GM21786 (cell line): ENCODE data around the gene MRPL12.

ENCODE experiments used
- ATAC-seq: cut with Tn5 transposase; IDR thresholded peaks from one replicate; pipeline ENCODE4 v1.9.1; 2021; ENCODE audit not compliant: unreplicated experiment

MRPL12 gene

DNA sequence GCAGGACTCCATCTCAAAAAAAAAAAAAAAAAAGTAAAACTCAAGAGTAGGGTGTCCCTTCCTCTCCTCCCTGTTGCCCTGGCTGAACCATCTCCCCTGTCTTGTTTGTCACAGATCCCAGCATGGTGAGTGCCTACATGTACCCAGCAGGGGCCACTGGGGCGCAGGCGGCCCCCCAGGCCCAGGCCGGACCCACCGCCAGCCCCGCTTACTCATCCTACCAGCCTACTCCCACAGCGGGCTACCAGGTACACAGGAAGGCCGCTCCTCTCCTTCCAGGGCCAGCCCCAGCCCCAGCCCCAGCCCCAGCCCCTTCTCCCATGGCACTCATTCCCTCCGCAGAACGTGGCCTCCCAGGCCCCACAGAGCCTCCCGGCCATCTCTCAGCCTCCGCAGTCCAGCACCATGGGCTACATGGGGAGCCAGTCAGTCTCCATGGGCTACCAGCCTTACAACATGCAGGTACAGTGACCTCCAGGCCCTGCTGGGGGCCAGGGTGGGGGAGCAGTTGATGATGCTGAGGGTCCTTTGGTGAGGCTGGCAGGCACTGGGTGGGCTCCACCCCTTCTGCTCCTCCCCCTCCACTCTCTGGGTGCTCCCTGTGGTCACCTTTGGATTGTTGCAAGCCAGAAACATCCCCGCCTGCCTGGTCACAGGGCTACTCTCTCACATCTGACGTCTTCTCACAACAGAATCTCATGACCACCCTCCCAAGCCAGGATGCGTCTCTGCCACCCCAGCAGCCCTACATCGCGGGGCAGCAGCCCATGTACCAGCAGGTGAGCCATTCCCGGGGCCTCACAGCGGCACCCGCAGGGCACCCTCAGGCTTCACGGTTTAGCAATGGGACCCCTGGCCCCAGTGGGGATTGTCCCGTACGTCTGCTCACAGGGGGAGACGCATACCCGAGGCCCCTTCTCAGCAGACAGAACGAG, 2.5 kb upstream of the MRPL12 start:
- no peak for ATAC-seq

DNA sequence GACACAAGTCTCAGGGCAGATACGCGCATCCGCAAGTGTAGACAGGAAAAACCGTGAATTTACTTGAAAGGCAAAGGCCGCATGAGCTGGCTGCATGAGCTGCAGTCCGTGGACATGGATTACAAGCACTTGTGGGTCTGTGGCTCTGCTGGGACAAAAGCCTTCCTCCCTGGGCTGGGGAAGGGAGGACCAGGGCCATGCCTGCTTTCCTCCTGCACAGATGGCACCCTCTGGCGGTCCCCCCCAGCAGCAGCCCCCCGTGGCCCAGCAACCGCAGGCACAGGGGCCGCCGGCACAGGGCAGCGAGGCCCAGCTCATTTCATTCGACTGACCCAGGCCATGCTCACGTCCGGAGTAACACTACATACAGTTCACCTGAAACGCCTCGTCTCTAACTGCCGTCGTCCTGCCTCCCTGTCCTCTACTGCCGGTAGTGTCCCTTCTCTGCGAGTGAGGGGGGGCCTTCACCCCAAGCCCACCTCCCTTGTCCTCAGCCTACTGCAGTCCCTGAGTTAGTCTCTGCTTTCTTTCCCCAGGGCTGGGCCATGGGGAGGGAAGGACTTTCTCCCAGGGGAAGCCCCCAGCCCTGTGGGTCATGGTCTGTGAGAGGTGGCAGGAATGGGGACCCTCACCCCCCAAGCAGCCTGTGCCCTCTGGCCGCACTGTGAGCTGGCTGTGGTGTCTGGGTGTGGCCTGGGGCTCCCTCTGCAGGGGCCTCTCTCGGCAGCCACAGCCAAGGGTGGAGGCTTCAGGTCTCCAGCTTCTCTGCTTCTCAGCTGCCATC, 1.7 kb upstream of the MRPL12 start:
- no peak for ATAC-seq

DNA sequence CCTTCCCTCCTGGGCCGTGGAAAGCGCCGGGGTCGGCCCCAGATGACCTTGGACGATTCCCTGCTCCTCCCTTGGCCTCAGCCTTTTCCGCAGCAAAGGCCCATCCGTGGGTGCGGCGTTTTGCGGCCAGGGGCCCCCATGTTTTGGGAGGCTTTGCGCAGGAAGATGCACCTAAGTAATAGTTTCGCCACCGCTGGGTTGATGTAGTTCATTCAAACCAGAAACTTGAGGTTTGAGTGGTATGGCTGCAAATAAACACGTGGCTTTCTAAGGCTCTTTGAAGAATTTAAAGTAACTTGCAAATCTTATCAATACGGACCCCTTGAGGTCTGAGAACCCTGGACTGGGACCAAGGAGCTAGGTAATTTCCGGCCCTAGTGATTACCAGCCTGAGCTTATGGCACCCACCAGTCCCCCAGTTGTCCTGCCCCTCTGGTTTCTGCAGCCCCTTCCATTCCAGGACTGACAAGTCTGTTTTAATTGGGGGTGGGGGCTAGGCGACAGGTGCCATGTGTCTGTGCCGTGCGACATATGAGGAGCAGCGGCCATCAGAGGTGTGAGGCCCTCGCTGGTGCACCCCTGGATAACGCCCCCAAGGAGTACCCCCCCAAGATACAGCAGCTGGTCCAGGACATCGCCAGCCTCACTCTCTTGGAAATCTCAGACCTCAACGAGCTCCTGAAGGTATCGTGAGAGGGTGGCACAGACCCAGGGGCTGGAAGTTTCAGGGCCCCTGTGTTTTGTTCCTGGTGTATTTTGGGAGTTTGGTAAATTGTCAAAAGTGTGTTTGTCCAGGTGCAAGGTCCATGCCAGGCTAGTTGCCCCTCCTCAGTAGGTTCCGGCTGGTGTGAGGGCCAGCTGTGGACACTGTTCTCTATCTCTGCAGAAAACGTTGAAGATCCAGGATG, 834 bp downstream of the MRPL12 start:
- no peak for ATAC-seq

DNA sequence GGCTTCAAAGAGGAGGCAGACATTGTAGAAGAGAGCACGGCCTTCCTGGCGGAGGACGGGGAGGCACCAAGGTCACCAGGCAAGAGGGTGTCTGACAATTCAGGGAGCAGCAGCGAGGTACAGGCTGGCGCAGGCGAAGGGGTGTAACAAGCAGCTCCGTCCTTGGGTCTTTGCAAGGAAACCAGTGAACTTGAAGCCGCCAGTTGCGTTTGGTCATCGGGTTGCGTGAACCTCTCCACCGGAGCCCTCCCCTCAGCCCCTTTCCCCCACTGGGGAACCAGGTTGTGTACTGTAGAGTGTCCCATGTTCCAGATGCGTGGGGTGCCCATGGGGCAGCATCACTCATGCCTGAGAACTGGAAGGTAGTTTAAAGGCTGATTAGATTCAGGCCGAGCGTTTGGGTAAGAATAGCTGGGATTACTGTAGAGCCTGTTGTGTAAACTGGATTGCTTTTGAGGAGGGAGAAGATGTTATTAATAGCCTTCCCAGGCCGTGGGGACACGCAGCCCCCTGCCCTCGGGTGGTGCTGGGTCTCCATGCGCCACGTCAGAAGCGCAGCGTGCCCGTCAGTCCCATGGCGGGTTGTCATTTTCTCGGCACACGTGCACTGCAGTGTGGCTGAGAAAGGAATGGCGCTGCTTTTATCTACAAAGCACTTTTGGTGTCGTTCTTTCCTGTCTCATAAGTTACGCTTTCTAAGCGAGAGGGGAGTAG, 2.5 kb downstream of the MRPL12 start:
- no peak for ATAC-seq

DNA sequence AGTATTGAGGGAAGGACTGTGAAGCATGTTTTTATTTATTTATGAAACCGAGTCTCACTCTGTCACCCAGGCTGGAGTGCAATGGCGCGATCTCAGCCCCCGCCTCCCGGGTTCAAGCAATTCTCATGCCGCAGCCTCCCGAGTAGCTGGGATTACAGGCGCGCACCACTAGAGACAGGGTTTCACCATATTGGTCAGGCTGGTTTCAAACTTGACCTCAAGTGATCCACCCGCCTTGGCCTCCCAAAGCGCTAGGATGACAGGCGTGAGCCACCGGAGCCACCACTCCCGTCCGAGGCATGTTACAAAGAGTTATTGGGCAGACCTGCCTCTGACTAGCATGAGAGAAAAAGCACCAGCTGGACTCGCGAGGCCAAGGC, 3.1 kb downstream of the MRPL12 start:
- ATAC-seq = no peak

DNA sequence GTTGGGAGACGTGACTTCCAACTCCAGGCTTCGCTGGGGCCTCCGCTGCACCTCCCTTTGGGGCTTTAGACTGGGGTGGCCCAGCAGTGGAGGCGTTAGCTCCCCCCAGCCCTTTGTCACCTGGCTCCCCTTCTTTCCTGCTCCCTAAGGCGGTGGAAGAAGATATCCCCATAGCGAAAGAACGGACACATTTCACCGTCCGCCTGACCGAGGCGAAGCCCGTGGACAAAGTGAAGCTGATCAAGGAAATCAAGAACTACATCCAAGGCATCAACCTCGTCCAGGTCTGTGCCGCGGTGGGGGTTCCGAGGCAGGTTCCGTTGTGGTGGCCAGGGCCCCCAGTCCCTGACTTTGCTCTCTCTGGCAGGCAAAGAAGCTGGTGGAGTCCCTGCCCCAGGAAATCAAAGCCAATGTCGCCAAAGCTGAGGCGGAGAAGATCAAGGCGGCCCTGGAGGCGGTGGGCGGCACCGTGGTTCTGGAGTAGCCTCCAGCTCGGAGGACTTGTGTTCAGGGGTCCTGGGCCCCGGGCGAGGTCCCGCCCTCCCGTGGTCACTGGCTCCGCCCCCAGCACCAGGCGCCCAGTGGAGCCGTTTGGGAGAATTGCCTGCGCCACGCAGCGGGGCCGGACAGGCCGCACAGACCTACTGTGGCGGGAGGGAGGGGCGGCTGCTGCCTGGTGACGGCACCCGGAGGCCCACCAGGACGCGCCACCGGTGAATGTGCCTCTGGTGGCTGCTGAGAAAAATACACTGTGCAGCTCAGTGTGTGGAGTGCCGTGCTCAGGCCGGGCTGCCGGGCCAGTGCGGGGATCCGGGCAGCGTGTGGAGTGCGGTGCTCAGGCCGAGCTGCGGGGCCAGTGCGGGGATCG, 3.8 kb downstream of the MRPL12 start:
- no peak for ATAC-seq

DNA sequence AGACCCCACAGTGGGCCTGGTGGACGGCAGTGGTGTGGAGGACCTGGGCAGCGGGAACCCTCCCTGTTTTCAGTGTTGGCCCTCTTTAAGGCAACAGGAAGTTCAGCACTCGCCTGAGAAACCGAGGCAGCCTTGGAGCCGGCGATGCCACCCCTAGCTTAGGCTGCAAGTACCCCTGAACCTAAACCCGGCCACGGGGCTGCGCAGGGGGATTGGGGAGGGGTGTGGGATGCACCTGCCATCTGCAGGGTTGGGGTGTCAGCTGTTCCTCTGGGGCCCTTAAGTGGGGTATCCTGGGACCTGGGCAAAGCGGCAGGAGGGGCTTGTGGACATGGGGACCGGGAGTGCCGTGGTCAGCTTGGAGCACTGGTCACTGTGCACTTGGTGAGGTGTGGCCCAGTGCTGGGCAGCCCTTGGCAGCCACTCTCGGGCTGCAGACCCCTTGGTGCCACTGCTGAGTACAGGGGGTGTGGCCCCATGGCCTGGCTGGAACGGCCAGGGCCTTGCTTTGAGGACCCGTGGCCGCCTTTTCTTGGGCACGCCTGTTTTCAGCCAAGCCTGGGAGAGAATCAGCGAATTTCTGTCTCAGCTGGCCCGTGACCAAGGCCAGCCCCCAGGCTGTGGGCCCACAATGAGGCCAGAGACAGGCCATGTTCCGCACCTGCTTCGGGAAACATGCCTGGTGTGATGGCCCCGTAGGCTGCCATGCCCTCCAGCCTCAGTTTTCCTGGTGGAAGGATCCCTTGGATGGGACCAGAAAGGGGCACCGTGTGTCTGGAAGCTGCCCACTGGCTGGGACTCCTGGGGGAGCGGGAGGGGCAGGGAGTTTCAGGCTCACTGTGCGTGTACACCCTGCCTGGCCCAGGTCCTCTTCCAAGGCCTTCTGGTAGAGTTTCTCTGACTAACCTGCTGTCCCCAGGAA, 4.8 kb downstream of the MRPL12 start:
- no peak for ATAC-seq

DNA sequence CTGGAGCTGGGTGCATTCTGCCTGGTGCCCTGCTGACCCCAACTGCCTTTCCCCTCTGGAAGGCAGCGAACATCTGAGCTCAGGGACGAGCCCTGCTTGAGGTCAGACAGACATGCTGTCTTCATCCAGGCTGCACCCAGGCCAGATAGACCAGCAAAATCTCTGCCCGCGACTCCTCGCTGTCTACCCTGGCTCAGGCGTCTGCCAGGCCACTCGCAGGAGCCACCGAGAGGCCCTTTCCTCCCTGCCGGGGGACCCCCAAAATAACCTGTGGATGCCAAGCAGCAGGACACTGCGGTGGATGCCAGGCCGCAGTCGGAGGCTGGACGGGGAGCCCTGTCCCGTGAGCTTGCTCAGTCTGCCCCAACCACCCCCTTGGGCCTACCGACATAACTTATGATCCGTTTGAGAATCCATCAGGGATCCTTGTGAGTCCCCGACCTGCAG, 5.6 kb downstream of the MRPL12 start:
- no peak for ATAC-seq

DNA sequence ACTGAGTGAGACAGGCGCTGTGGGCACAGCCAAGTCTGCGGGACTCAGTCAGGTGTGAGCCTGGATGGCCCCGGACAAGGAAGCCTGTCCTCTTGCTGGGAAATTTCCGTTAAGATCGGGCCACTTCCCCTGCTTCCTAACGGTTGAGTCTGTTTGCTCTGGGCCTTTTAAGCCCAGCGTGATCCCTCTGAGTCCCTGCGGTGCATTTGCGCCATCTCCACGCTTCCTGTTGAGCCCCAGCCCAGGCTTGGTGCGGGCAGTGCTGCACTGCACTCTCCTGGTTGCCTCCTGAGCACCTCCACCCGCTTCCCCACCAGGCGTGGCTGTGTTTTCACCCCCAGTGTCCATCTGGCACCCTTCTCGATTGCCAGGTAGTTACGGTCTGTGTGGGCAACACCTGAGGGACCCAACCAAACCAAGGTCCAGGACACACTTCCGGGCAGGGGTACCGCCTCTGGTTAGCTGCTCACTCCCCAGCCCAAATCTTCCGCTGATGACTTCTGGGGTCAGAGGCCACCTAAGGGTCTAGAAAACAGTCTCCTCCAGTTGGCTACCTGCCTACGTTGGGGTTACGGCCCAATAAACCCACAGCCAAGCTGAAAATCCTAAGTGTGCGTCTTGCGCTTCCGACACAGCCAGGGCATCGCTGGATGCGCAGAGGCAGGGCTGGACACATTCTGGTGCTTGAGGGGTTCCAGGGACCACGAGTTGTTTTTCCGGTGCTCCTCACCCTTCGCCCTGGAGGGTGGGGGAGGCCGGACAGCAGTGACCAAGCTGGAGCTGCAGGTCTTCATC, 7.5 kb downstream of the MRPL12 start:
- ATAC-seq = no peak

DNA sequence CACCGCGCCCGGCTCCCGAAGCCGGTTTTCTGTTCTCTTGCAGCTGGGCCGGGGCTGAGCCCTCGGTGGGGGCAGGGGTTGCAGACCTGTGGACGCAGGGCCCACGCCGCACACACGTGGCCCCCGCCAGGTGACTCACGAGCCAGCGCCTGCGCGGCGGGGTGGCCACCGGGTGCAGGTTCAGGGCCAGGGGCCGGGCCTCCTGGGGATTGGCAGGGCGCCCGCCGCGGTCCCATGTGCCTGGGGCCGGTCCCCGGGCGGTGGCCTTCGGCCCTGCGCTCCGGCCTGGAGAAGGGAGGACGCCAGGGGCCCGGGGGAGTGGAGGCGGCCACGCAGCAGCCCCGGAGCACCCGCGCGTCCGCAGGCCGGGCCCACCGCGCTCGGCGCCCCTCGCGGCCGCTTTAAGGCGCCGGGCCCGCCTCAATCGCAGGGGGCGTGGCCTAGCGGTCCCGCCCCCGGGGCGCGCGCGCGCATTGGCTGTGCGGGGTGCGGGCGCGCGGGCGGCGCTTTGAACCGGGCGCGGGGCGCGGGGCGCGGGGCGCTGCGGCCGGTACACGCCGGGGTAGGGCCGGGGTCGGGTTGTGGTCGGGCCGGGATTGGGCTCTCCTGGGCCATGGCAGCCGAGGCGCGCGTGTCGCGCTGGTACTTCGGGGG, 8.8 kb downstream of the MRPL12 start, which contains the start of gene SLC25A10:
Gene SLC25A10, plus strand, starts transcription at position 471 of the 654 bp plus-strand sequence. Its CDS starts 143 bp downstream, at position 614.
- peak; percentile 60 for ATAC-seq

DNA sequence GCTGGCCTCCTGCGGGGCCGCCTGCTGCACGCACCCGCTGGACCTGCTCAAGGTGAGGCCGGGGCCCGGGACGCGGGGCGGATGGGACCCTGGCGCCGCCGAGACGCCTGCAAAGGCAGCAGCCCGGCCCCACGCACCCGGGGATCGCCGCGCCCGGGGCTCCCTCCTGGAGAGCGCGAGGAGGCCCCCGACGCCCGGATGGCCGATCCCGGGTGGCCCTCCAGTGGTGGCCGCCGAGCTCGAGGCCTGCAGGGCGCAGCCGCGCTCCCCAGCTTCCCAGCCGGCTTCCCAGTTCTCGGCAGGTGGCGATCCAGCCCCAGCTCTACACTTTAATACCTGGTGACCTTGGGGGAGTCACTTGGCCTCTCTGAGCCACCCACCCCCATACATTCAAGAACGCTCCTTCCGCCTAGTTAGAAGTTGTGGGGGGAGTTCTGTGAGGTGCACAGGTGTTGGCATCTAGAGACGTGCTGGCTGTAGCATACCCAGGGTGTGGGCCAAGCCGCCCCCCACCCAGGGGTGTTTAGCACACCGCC, 9.4 kb downstream of the MRPL12 start:
- ATAC-seq = peak; percentile 13

DNA sequence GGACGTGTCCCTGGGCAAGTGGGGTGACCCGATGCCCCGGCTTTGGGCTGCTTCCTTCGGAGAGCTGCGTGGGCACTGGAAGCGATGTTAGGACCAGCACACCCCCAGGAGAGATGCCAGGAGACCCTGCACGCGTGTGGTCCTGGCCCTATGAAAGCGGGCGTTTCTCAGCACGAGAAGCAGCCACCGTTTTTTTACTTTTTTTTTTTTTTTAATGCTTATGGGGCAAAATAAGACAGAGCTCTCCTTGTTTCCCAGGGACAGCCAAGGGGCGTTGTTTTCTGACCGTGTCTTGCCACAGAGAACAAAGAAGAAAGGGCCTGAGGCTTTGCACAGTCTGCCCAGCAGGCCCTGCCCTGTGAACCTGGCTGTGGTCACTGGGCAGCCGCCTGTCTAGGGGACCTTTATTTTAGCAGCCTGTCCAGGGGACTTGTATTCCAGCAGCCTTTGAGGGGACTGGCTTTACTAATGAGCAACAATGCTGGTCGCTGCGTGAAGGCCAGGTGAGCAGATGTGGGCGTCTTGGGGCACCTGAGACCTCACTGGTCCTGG, 9.9 kb downstream of the MRPL12 start:
- no peak for ATAC-seq

DNA sequence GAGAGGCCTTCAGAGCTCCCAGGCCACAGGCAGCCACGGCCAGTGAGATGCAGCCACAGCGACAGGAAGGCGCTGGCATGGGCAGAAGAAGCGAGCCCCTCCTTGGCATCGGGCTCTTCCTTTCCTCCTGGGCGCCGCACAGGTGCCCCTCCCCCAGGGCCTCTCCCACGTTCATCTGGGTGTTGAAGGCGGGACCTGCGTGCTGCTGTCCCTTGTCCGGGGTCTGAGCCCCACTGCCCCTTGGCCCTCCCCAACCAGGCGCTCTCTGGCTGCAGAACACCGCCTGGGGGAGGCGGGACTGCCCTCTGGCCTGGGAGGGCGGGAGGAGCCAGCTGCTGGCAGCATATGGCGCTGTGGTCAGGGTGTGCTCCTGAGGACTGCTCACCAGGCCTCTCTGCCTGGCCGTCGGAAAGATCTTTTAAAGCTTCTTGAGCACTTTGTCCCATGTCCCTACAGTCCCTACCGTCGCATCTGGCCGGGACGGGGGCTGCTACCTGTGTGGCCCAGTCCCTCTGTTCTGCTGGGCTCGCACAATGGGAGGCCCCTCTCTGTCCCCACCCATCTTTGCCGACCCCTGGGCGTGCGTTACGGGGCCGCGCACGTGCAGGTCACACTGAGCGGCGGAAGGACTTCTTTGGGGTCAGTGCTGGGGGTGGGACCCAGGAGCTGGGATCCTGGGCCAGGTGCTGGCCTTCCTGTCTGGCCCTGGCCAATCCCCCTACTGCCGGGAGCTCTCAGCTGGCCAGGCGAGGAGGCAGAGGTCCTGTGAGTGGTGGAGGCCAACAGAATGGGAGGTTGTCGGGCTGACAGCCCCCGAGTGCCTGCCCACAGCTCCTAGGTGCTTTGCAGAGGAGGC, 10.6 kb downstream of the MRPL12 start:
- ATAC-seq = no peak

DNA sequence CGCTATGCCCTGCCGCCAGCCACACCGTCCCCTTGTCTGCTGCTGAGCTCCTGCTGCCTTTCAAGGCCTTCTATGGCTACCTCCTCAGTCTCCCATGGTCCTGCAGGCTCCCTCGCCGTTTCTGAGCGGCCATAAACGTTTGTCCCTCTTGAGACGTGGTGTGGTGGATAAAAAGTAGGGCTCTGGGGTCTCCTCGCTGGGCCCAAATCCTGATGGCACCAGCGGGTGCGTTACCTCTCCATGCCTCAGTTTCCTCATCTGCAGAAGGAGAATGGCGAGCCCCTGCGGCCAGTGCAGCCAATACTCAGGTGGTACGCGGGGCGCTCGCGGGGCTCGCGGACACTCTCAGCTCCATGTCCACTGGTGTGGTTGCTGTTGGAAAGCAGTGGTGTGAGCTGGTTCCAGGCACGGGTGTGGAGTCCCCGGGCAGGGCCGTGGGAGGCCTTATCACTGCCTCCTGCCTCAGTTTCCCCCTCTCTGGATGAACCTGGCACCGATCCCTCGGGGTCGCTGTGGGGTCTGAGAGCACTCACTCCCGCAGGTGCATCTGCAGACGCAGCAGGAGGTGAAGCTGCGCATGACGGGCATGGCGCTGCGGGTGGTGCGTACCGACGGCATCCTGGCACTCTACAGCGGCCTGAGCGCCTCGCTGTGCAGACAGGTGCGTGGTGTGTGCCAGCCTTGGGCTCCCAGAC, 11.4 kb downstream of the MRPL12 start:
- ATAC-seq = no peak
